Adipocyte (in vitro differentiated cells): Measurements from ENCODE around the gene PGGT1B.

Experiments used
- DNase-seq: peaks from one replicate; pipeline ENCODE4 v3.0.0-alpha.2; 2015; ENCODE audit warnings: low read depth
- H3K27me3 ChIP-seq: replicated peaks from 2 replicates; pipeline ENCODE4 v1.7.0; 2013; ENCODE audit warnings: mild to moderate bottlenecking, low read length, moderate library complexity; ENCODE audit not compliant: control insufficient read depth, insufficient read depth
- H3K36me3 ChIP-seq: 2 replicates; pipeline ENCODE4 v1.7.0; 2013; ENCODE audit warnings: low read length, mild to moderate bottlenecking, moderate library complexity; ENCODE audit not compliant: control insufficient read depth, insufficient read depth, severe bottlenecking
- H3K4me1 ChIP-seq: 2 replicates; pipeline ENCODE4 v1.7.0; 2013; ENCODE audit warnings: mild to moderate bottlenecking, low read length, moderate library complexity; ENCODE audit not compliant: control insufficient read depth, insufficient read depth
- H3K4me3 ChIP-seq: 2 replicates; pipeline ENCODE4 v1.7.0; 2013; ENCODE audit warnings: mild to moderate bottlenecking, low read length, moderate library complexity
- H3K9ac ChIP-seq: 2 replicates; pipeline ENCODE4 v1.7.0; 2013; ENCODE audit warnings: mild to moderate bottlenecking, low read length, moderate library complexity
- H3K9me3 ChIP-seq: 2 replicates; pipeline ENCODE4 v1.7.0; 2013; ENCODE audit warnings: mild to moderate bottlenecking, low read length, moderate library complexity; ENCODE audit not compliant: control insufficient read depth

PGGT1B gene

DNA sequence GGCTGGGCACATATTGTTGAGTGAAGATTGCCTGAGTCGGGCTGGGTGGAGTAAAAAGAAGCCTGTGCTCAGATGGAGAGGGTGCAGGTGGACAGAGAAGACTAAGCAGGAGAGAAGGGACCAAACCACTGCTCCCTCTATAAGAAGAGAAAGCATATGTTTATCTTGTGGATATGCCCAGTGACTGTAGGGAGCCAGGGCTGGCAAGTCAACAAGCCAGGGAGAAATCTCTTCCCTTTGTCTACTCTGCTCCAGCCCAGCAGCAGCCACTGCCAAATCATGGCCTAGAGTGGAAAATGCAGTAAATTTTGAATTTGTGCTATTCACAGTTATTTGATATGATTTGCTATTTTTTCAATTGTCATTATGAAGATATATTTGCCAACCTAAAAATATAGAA, 59.7 kb downstream of the PGGT1B start:
- no peaks in the 10 kb centered on the region for H3K36me3 ChIP-seq
- peaks cover 3% of the 10 kb centered on the region for H3K9me3 ChIP-seq
- H3K9ac ChIP-seq, result no peak overlapping the region
- H3K4me1 ChIP-seq, result no peaks in the 10 kb centered on the region
- no peaks in the 10 kb centered on the region for H3K27me3 ChIP-seq
- no peak for DNase-seq
- no peak overlapping the region for H3K4me3 ChIP-seq

DNA sequence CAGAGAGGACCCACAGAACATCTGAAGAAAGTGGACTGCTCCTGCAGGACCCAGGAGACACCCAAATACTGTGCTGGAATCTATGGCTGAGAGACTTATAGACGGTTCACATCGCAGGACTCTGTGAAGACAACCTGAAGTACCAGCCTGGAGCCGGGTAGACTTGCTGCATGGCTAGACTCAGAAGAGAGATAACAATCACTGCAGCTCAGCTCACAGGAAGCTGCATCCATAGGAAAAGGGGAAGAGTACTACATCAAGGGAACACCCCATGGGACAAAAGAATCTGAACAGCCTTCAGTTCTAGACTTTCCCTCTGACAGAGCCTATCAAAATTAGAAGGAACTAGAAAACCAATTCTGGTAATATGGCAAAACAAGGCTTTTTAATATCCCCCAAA, 66.5 kb downstream of the PGGT1B start:
- peaks cover 5% of the 10 kb centered on the region for H3K27me3 ChIP-seq
- H3K9me3 ChIP-seq, result peaks cover 3% of the 10 kb centered on the region
- H3K36me3 ChIP-seq, result no peaks in the 10 kb centered on the region
- no peak overlapping the region for H3K4me3 ChIP-seq
- H3K9ac ChIP-seq, result no peak overlapping the region
- peaks cover 15% of the 10 kb centered on the region for H3K4me1 ChIP-seq
- DNase-seq, result no peak

DNA sequence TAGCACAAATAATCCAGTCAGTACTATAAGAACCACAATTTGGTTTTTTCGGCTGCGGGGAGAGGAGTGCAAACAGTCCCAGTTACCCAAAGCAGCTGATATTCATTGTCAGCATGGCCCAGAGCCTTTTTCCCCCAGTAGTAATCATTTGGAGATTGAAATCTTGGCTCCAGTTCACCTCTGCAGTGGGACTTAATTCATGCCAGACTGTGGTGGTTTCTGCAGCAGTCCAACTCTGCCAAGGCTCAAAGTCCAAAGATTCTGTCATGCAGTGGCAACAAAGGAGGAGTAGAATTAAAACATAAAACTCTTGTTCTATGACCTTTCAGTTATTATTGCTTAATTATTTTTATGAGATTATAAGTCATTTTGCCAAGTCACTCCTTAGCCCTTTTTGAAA, 68.0 kb downstream of the PGGT1B start:
- peaks cover 3% of the 10 kb centered on the region for H3K9me3 ChIP-seq
- peaks cover 15% of the 10 kb centered on the region for H3K4me1 ChIP-seq
- H3K9ac ChIP-seq, result no peak overlapping the region
- peaks cover 5% of the 10 kb centered on the region for H3K27me3 ChIP-seq
- H3K36me3 ChIP-seq, result no peaks in the 10 kb centered on the region
- peak; percentile 65 for DNase-seq
- no peak overlapping the region for H3K4me3 ChIP-seq

DNA sequence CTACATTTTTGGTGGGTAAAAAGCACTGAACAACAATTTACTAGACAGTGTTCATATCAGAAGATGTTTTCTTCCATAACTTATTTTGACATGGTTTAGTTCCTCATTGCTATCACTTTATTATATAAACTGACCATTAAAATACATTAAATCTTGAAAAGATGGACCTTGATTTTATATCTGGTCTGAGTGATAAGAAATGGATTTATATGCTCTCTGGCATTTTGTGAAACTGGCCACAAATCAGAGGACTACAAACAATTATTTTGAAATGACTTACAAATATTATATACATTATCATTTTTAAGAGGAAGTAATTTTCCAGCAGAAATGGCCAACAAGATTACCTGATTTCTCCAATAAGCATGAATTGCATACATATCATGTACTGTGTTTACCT, 69.4 kb downstream of the PGGT1B start:
- Histone ChIP-seq H3K9me3 (no peaks in the 10 kb centered on the region), H3K4me1 (peaks cover 15% of the 10 kb centered on the region), H3K9ac (no peak overlapping the region), H3K4me3 (no peak overlapping the region), H3K27me3 (peaks cover 5% of the 10 kb centered on the region), H3K36me3 (no peaks in the 10 kb centered on the region)
- no peak for DNase-seq

DNA sequence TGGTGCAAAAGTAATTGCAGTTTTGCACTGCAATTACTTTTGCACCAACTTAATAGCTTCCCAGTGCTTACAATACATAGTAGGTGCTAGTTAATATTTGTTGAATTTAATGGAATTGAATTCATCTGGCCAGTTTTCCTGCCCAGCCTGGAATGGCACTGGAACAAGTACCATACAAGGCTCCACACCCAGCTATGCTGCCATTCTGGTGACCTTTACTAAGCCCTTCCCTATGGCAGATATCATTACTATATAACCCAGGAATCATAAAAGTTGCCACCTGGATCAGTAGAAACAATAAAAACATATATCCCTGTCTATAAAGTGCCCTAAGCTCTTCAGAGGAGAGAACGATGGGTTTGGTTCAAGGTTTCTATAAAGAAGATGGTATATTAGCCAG, 70.6 kb downstream of the PGGT1B start:
- Histone ChIP-seq H3K9me3 (no peaks in the 10 kb centered on the region), H3K9ac (no peak overlapping the region), H3K4me1 (peaks cover 15% of the 10 kb centered on the region), H3K36me3 (no peaks in the 10 kb centered on the region), H3K27me3 (peaks cover 5% of the 10 kb centered on the region), H3K4me3 (no peak overlapping the region)
- no peak for DNase-seq

DNA sequence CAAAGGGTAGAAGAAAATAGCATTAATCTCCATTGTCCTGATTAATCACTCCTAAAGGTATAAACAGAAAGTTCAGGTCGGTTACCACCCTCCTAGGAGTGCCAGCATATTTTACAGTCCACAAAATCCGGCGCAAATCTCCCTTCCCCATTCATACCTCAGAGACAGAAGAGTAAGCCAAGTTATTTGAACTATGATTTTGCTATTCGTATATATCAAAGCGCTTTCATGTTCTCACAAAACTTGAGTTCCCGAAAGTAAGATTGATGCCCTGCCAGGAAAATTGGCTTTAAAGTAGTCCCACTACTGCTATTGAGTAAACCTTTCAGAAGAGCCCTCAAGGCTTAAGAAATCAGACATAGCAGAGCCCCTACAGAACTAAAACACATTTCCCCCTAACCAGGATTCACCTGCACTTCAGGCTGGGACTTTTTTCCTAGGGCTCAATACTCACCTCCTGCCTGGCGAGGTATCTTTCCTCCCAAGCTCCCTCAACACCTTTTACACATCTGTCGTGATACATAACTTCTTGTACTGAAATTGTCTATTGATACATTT, 71.1 kb downstream of the PGGT1B start:
- H3K27me3 ChIP-seq, result peaks cover 5% of the 10 kb centered on the region
- H3K36me3 ChIP-seq, result no peaks in the 10 kb centered on the region
- no peaks in the 10 kb centered on the region for H3K9me3 ChIP-seq
- H3K4me3 ChIP-seq, result no peak overlapping the region
- no peak for DNase-seq
- no peak overlapping the region for H3K9ac ChIP-seq
- H3K4me1 ChIP-seq, result peaks cover 15% of the 10 kb centered on the region

GRCh38 chr5:115190388-115190787, 72.3 kb downstream of the PGGT1B start:
- Histone ChIP-seq H3K4me1 (peaks cover 15% of the 10 kb centered on the region), H3K36me3 (no peaks in the 10 kb centered on the region), H3K27me3 (peaks cover 5% of the 10 kb centered on the region), H3K9me3 (no peaks in the 10 kb centered on the region), H3K4me3 (no peak overlapping the region), H3K9ac (no peak overlapping the region)
- DNase-seq, result no peak

GRCh38 chr5:115189866-115190265, 72.8 kb downstream of the PGGT1B start:
- DNase-seq, result no peak
- H3K27me3 ChIP-seq, result peaks cover 5% of the 10 kb centered on the region
- H3K4me3 ChIP-seq, result no peak overlapping the region
- no peaks in the 10 kb centered on the region for H3K9me3 ChIP-seq
- H3K9ac ChIP-seq, result no peak overlapping the region
- no peaks in the 10 kb centered on the region for H3K36me3 ChIP-seq
- peaks cover 12% of the 10 kb centered on the region for H3K4me1 ChIP-seq

- no peak overlapping the region for H3K4me3 ChIP-seq
- no peak for DNase-seq
- H3K4me1 ChIP-seq, result no peaks in the 10 kb centered on the region
- H3K36me3 ChIP-seq, result no peaks in the 10 kb centered on the region
- peaks cover 14% of the 10 kb centered on the region for H3K27me3 ChIP-seq
- no peaks in the 10 kb centered on the region for H3K9me3 ChIP-seq
- no peak overlapping the region for H3K9ac ChIP-seq
These were observed 75.9 kb downstream of the PGGT1B start for GRCh38 chr5:115186794-115187193.

- Histone ChIP-seq H3K4me3 (no peak overlapping the region), H3K9ac (no peak overlapping the region), H3K4me1 (peaks cover 2% of the 10 kb centered on the region), H3K9me3 (no peaks in the 10 kb centered on the region), H3K36me3 (no peaks in the 10 kb centered on the region), H3K27me3 (peaks cover 33% of the 10 kb centered on the region)
- DNase-seq, result no peak
These were observed 77.9 kb downstream of the PGGT1B start for GRCh38 chr5:115184770-115185169.

DNA sequence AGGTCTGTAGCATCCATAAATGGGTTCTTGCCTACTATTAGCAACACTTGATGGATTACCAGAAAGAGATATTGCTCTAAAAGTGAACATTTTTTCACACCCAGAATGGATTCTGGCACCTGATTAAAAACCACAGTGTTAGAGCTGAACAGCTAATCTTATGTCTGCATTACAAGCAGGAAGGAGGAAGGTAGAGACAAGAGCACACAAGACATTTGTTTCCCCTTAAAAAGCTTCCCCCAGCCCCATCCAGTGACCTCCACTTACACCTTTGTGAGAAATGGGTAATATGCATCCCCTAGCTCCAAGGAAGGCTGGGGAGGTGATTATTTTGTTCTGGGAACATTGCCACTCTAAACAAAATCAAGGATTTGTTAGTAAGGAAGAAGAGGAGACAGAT, 80.9 kb downstream of the PGGT1B start:
- Histone ChIP-seq H3K4me1 (peaks cover 8% of the 10 kb centered on the region), H3K9me3 (no peaks in the 10 kb centered on the region), H3K36me3 (no peaks in the 10 kb centered on the region), H3K9ac (no peak overlapping the region), H3K4me3 (no peak overlapping the region), H3K27me3 (peaks cover 56% of the 10 kb centered on the region)
- no peak for DNase-seq

DNA sequence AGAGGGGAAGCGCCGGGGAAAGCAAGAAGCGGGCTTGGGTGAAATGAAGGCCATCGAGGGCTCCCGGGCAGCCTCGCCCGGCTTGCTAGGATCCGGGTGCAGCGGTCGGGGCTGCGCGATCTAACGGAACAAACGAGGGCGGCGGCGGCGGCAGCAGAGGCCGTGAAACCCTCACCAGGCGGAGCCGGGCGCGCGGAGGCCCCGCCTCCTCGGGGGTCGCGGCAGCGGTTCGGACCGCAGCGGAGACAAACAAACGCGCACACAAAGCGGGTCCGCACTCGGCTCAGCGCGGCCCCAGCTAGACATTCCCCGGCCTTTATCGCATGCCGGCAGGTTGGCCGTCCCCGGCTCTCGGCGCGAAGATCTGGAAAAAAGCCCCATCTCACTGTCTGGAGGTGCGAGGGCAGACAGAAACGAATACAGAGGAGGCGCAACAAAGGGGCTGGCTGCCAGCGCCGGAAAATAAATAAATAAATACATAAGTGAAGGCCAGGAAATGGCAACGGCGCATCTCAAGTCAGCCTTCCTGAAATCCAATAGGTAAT, 82.4 kb downstream of the PGGT1B start:
- Histone ChIP-seq H3K4me1 (peaks cover 8% of the 10 kb centered on the region), H3K4me3 (peak overlapping the region; percentile 77), H3K9me3 (no peaks in the 10 kb centered on the region), H3K36me3 (no peaks in the 10 kb centered on the region), H3K9ac (no peak overlapping the region), H3K27me3 (peaks cover 56% of the 10 kb centered on the region)
- peak; percentile 46 for DNase-seq
